Hippocampal formation (tissue), 2 donors: ENCODE results near the gene MYH11.

Experiments
- DNase-seq, 2 donors: peaks; one replicate each; lab custom pipeline; 2025; lab: John Stamatoyannopoulos, UW

MYH11 gene

DNA sequence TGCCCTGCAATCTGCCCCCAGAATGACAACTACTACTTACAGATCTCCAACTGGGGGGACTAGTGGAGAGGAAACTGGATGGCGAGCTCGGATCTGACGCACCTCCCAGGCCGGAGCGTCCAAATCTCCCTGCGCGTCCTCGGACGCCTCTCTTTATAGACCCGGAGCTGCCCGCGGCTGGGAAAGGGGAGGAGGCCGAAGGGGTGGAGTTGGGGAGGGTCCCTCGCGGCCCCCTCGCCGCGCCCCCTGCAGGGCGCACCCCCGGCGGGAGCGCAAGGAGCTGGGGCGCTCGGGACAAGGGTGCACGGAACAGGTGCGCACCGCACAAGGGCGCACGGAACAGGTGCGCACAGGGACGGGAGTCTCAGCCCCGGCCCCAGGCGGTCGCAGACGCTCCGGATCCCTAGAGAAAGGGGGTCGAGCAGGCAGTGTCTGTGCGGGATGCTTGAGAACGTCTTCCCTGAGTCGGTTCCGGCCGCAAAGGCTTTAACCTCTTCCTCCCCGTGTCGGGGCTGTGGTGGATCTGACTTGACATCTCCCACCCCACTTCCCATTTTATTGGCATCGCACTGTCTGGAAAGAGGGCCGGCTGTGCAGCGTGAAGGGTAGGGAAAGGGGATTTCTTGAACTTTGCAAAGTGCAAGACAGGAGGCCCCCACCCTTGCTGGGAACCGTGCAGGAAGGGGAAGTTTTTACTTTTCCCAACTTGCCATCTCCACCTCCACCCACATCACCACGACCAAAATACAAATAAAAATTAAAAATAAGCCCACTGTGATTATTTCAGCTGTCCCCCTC lies at the start of gene MYH11:
Gene MYH11 (minus strand): TSS at position 128 of the 798 bp plus-strand sequence. CDS start 18,776 bp downstream, outside the sequence.
- DNase-seq = no peak

DNA sequence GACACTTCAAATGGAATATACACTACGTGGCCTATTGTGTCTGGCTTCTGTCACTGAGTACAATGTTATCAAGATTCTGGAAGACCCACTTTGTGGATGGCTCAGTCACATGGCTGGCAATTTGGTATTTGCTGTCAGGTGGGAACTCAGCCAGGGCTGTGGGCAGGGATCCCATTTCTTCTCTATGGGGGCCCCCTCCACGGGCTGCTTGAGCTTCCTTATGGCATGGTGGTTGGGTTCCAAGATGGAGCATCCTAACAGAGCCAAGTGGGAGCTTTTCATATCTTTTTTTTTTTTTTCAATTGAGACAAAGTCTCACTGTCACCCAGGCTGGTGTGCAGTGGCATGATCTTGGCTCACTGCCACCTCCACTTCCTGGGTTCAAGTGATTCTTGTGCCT lies 49.6 kb upstream of the MYH11 start:
- no peak for DNase-seq

DNA sequence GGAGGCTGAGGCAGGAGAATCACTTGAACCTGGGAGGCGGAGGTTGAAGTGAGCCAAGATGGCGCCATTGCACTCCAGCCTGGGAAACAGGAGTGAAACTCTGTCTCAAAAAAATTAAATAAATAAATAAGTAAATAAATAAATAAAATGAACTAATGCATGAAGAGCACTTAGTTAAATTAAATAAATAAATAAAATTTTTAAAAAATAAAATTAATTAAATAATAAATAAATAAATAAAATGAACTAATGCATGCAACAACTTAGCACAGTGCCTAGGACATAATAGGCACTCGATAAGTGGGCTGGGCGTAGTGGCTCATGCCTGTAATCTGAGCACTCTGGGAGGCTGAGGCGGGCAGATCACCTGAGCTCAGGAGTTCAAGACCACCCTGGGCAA lies 47.1 kb upstream of the MYH11 start:
- no peak for DNase-seq

DNA sequence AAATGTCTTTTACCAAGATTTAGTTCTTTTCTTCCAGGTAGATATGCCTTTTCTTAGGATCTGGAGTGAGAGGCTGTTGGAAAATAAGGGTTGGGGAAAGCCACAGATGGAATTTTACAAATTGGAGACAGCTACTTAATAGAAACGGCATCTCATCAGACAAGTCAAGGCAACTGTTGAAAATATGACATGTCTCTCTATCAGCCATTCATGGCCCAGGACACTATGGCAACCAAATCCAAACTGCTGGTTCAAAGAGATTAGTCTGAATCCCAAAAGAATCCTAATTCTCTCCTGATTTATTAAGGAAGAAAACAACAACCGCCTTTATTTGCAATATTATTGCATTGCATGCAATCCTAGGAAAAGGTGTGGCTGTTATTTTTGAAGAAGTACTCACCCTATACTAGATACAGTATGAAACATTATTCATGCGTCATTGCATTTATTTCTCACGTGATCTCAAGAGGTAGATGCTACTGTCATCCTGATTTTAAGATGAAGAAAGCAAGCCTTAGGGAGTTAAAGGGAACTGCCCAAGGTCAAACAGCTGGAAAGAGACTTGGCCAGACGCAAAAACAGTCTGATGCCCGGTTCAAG lies 44.2 kb upstream of the MYH11 start:
- DNase-seq = no peak

DNA sequence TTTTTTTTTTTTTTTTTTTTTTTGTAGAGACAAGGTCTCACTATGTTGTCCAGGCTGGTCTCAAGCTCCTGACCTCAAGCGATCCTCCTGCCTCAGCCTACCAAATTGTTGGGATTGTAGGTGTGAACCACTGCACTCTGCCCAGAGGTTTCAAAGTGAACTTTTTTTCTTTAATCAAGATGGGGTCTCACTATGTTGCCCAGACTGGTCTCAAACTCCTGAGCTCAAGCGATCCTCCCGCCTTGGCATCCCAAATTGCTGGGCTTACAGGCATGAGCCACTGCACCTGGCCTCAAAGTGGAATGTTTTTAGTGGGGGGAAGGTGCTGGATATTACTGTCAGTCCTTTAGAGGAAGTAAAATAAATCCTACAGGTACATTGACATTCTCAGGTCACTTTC lies 43.5 kb upstream of the MYH11 start:
- no peak for DNase-seq

DNA sequence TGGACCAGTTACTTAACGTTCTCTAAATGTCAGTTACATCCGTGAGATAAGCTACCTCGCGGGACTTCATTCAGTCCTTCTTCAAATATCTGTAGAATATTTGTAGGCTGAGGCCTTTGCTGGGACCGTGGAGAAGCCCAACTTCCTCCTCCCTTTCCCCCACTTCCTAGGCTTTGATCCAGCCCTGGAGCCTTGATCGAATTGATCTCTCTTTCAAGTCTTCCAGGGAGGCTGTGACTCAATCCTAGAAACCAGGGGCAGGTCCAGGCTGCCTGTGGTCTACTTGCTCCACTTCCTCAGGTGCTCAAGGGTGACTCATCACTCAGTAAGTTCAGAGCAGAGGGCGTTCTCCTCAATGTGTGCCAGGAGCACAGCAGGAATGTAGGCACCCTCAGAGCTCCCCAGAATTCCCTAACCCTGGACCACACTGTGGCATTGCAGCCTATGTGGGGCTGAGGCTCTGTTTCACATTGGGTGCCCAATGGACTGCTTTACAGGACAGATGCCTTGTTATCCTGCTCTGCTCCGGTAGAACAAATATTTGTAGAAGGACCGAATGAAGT lies 42.8 kb upstream of the MYH11 start:
- no peak for DNase-seq

DNA sequence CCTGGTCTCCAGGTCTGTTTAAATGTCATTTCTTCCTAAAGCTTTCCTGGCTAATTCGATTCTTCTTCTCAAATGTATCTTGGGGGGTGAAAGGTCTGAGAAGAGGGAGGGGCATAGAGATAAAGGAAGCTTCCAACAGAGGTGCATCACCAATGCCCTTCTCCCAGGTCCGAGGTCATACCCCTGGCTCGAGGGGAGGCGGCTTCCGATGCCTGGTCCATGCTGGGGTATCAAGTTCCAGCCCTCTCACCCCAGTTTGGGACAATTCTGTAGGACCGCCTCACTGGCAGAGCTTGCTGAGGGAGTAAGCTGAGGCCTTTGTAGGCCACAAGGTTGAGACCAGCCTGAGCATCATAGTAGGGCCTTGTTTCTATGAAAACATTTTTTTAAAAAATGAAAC lies 41.8 kb upstream of the MYH11 start:
- DNase-seq = no peak

DNA sequence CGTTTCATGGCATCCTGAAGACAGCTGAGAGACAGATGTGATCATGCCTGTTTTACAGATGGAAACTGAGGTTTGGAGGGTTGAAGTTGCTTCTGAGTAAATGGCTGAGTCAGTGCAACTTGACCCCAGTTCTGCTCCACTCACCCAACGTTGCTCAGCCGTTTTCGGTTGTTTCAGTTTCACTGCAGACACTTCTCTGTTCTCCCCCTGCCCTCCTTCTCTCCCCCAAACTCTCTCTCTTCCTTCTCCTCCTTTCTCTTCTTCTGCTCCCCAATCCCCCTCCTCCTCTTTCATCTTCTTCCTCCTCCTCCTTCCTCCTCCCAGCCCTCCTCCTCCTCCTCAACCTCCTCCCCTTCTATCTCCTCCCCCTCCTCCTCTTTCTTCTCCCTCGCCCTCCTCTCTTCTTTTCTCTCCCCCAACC lies 41.0 kb upstream of the MYH11 start:
- no peak for DNase-seq

DNA sequence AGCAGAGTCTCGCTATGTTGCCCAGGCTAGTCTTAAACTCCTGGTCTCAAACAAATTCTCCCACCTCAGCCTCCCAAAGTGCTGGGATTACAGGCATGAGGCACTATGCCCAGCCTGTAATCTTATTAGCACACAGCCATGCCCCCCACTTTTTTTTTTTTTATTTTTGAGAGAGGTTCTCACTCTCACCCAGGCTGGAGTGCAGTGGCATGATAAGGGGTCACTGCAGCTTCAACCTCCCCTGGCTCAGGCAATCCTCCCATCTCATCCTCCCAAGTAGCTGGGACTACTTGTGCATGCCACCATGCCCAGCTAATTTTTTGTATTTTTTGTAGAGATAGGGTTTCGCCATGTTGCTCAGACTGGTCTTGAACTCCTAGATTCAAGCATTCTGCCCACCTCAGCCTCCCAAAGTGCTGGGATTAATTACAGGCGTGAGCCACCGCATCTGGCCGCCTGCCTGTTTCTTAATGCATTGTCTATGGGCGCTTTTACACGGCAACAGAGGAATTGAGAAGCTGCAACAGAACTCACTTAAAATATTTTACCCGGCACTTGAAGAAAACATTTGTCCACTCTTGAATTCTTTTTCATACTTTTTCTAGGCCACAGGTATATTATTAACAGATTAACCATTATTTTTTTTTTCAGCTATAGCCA lies 40.4 kb upstream of the MYH11 start:
- DNase-seq = no peak

DNA sequence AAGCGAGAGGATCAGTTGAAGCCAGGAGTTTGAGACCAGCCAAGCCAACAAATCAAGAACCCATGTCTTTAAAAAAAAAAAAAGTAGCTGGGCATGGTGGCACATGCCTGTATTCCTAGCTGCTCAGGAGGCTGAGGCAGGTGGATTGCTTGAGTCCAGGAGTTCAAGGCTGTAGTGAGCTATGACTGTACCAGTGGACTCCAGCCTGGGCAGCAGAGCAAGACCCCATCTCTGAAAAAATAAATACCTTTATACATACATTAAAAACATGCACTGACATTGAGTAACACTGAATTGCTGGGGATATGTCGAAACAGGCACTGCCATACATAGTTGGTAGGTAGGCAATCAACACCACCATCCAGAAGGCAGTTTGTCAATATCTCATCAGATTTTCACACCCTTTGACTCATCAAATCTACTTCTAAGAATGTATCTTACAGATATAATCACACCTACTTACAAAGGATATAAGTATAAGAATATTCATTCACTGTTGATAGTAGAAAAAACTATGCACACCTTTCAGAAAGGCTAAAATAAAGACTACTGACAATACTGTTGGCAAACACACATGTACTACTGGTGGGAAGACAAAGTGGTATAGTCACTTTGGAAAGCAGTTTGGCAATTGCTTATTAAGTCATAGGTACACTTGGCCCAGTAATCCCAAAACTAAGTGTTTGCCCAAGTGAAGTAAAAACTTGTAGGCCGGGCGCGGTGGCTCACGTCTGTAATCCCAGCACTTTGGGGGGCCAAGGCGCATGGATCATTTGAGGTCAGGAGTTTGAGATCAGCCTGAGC lies 37.9 kb upstream of the MYH11 start:
- no peak for DNase-seq

DNA sequence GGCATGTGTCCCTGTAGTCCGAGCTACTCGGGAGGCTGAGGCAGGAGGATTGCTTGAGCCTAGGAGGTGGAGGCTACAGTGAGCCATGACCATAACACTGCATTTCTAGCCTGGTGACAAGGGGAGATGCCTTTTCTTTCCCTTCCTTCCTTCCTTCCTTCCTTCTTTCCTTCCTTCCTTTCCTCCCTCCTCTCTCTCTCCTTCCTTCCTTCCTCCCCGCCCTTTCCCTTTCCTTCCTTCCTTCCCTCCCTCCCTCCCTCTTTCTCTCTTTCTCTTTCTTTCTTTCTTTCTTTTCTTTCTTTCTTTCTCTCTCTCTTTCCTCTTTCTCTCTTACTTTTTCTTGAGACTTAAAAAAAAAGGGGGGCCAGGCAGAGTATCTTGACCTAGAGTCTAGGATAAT lies 34.7 kb upstream of the MYH11 start:
- DNase-seq = no peak

DNA sequence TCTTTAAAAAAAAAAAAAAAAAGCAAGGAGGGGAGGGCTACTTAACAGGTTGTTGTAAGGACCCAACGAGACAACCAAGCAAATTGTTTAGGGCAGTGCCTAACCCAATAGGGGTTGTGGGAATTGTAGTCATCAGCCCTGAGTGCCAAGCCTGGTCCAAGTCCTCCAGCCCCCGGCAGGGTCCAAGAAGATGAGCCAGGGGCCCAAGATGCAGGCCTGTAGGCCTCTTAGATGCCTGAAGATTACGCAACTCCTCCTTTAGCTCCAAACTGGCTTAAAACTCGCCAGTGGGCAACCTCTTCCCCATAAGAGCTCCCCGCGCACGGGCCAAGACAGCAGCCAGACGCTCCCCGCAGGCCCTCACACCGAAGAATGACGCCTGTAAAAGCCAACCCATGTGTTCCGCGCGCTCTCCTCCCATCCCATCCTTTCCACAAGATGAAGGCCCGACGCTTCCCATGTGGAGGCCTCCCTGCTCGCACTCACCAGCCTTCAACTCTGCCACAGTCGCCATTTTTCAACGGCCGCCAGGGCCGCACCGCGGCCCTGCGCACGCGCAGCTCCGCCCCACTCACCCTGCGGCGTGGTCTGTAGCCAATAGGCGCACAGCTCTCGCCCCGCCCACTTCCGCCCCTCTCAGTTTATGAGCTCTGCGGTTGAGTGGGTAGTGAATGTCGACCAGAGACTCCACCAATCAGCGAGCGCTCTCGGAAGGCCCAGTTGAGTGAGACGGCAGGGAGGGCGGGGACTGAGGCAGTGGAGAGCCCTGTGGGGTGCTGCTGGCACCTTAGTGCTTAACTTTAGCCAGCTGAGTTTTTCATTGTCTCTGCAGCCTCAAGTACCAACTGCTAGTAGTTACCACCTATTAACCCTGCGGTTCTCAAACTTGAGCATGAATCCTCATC lies 31.5 kb upstream of the MYH11 start, which contains the start of gene CEP20:
Gene CEP20 (minus strand): TSS at position 532 of the 905 bp plus-strand sequence. CDS start 18 bp downstream, at position 514.
- DNase-seq = peak; percentile 97 to 98

DNA sequence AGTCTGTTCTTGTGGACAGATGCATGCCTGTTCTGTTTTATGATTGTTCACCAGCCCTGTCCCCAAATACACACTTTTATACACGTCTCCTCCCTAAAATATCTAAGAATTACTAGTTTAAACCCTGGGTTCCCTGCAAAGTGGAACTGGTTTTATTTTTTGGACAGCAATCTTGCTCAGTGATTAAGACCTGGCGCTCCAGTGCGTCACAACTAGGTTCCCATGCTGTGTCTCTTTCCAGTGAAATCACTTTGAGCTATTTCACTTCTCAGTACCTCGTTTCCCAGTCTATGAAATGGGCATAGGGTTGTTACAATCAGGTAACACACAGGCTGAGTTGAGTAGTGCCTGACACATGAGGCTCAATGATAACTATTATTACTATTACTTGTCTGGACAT lies 30.5 kb upstream of the MYH11 start:
- no peak for DNase-seq

DNA sequence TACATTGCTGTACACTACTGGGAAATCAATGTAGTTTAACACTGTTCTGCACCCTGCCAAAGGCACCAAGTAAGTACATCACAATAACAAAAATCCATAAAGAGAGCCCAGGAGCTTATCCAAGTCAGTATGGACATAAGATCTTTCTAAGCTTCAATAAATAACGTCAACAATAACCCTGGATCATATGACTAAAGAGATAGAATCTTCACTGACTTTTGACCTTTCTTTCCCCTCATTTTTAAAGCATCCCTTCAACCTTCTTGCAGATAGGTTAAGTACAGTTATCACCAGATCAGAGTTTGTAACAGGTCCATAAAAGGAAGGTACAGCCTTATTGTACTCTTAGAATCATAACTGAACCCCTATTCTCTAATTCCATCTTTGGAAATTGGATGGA lies 29.2 kb upstream of the MYH11 start:
- DNase-seq = no peak

DNA sequence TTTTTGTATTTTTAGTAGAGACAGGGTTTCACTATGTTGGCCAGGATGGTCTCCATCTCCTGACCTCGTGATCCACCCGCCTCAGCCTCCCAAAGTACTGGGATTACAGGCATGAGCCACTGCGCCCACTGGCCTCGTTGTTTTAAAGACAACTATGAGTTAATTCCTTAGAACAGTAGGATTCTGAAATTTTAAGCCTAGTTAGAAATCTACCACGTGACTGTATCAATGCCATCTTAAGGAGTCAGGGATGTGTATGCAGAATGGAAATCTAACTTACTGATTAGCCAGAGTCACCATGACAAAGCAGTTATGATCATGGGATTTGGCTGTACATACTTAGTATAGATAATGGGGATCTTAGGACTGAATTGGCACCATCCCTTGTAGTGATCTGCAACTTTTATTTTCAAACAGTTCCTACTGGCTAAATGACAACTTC lies 28.8 kb upstream of the MYH11 start:
- DNase-seq = no peak

DNA sequence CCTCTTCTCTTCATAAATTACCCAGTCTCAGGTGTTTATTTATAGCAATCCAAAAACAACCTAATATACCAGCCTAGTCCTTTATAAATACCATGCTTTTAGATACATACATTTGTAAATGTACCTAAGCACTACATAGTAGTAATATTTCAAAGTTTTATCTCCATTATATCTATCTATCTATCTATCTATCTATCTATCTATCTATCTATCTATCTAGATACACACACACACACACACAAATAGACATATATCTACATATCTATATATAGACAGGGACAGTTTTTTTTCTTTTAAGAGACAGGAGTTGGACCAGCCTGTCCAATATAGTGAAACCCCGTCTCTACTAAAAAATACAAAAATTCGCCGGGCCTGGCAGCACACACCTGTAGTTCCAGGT lies 25.7 kb upstream of the MYH11 start:
- no peak for DNase-seq

DNA sequence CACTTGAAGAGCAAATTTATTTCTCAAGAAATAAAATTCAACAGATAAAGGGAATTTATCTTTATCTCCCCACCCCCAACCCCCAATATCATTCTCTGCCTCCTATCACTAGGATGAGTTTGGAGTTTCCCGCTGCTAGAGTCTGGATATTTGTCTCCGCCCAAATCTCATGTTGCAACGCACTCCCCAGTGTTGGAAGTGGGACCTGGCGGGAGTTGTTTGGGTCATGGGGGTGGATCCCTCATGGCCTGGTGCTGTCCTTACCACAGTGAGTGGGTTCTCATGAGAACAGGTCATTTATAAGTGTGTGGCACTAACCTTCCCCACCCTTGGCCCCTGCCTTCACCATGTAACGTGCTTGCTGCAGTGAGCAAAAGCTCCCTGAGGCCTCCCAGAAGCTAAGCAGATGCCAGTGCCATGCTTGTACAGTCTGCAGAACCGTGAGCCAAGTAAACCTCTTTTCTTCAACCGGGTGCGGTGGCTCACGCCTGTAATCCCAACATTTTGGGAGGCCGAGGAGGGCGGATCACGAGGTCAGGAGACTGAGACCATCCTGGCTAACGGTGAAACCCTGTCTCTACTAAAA lies 25.1 kb upstream of the MYH11 start:
- no peak for DNase-seq

DNA sequence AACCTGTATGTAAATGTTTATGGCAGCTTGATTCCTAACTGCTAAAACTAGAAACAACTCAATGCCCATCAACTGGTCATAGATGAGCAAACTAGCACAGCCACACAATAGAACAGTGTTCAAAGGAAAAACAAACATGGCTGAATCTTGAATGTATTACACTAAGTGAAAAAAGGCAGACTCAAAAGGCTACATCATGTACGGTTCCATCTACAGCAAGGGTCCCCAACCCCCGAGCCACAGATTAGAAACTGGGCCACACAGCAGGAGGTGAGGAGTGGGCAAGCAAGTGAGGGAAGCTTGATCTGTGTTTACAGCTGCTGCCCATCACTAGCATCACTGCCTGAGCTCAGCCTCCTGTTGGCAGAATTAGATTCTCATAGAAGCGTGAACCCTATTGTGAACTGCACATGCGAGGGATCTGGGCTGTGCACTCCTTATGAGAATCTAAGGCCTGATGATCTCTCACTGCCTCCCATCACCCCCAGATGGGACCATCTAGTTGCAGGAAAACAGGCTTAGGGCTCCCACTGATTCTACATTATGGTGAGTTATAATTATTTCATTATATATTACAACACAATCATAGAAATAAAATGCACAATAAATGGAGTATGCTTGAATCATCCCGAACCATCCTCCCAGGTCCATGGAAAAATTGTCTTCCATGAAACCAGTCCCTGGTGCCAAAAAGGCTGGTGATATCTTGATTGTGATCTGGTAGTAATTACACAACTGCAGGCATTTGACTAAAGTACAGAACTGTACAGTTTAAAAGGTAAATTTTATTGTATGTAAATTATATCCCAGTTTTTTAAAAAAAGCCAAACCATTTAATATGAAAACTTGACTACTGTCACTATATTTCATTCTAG lies 23.8 kb upstream of the MYH11 start:
- DNase-seq = no peak

DNA sequence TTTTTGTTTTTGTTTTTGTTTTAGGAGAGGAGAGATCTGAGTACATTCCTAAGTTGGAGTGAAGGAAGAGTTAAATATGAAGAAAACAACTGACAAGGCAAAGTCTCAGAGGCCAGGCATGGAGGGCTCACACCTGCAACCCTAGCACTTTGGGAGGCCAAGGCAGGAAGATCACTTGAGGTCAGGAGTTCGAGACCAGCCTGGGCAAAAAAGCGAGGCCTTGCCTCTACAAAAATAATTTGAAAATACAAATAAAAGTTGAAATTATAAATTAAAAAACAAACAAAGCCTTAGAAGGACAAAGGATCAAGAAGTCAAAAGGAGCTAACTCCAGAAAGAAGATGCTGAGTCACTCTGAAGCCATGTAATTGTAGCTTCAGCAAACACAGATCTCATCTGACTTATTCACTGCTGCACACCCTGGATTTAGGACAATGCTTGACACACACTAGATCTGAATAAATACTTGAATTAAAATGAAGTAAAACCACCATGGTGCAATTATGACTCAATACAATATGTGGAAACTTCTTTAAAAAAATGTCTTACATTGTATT lies 22.5 kb upstream of the MYH11 start:
- DNase-seq = no peak
